Measurements from ENCODE around the gene KDM8.

KDM8 gene

GRCh38 chr16:27216297-27216885 is 13.1 kb downstream of the KDM8 start:
- TF ChIP-seq SIN3A (IDR thresholded peaks at IDR 0.05; ENCODE audit: borderline replicate concordance, insufficient read depth, low read length) (no peak), TAF1 (IDR thresholded peaks at IDR 0.05; ENCODE audit: borderline replicate concordance, insufficient read depth, low read length) (no peak), POLR2AphosphoS5 (IDR thresholded peaks at IDR 0.05; ENCODE audit: low read depth, low read length) (no peak), FOXP2 (optimal IDR thresholded peaks at IDR 0.05; ENCODE audit: borderline replicate concordance, extremely low read depth, extremely low read length, insufficient read depth) (no peak), REST (IDR thresholded peaks at IDR 0.05; ENCODE audit: insufficient read depth in 1 of 2, low read depth in 2 of 2, low read length in 2 of 2) (no peak)

GRCh38 chr16:27217256-27217655 is 13.9 kb downstream of the KDM8 start:
- TF ChIP-seq POLR2AphosphoS5 (IDR thresholded peaks at IDR 0.05; ENCODE audit: low read depth, low read length) (no peak), TAF1 (IDR thresholded peaks at IDR 0.05; ENCODE audit: borderline replicate concordance, insufficient read depth, low read length) (no peak), SIN3A (IDR thresholded peaks at IDR 0.05; ENCODE audit: borderline replicate concordance, insufficient read depth, low read length) (no peak), FOXP2 (optimal IDR thresholded peaks at IDR 0.05; ENCODE audit: borderline replicate concordance, extremely low read depth, extremely low read length, insufficient read depth) (no peak), REST (IDR thresholded peaks at IDR 0.05; ENCODE audit: insufficient read depth in 1 of 2, low read depth in 2 of 2, low read length in 2 of 2) (no peak)

- TF ChIP-seq POLR2AphosphoS5 (IDR thresholded peaks at IDR 0.05; ENCODE audit: low read depth, low read length) (no peak), FOXP2 (optimal IDR thresholded peaks at IDR 0.05; ENCODE audit: borderline replicate concordance, extremely low read depth, extremely low read length, insufficient read depth) (no peak), TAF1 (IDR thresholded peaks at IDR 0.05; ENCODE audit: borderline replicate concordance, insufficient read depth, low read length) (no peak), SIN3A (IDR thresholded peaks at IDR 0.05; ENCODE audit: borderline replicate concordance, insufficient read depth, low read length) (no peak), REST (IDR thresholded peaks at IDR 0.05; ENCODE audit: insufficient read depth in 1 of 2, low read depth in 2 of 2, low read length in 2 of 2) (no peak)
These were observed 15.4 kb downstream of the KDM8 start for GRCh38 chr16:27218756-27219155.

GRCh38 chr16:27219161-27219560 is 15.8 kb downstream of the KDM8 start:
- TF ChIP-seq POLR2AphosphoS5 (IDR thresholded peaks at IDR 0.05; ENCODE audit: low read depth, low read length), result no peak
- no peak for TF ChIP-seq REST (IDR thresholded peaks at IDR 0.05; ENCODE audit: insufficient read depth in 1 of 2, low read depth in 2 of 2, low read length in 2 of 2)
- no peak for TF ChIP-seq TAF1 (IDR thresholded peaks at IDR 0.05; ENCODE audit: borderline replicate concordance, insufficient read depth, low read length)
- no peak for TF ChIP-seq SIN3A (IDR thresholded peaks at IDR 0.05; ENCODE audit: borderline replicate concordance, insufficient read depth, low read length)
- TF ChIP-seq FOXP2 (optimal IDR thresholded peaks at IDR 0.05; ENCODE audit: borderline replicate concordance, extremely low read depth, extremely low read length, insufficient read depth), result no peak
